HepG2 (cell line): ENCODE results near the gene PPOX. TPM values are rescaled to one million over a fixed set of nuclear protein-coding genes. Genes with fewer than 3 reads are reported as not detected.
A peak's percentile ranks its signal among the peaks of the same experiment; 100 is the strongest.

Experiments
- AGO1 ChIP-seq: fragments of 200-400 bp; formaldehyde crosslinking; IDR thresholded peaks from 2 replicates; pipeline ENCODE4 v1.6.1; 2017; ENCODE audit warnings: mild to moderate bottlenecking, low read depth, low read length, moderate library complexity; ENCODE audit not compliant: poor library complexity, severe bottlenecking
- AGO2 ChIP-seq: fragments of 200-400 bp; formaldehyde crosslinking; optimal IDR thresholded peaks from 2 replicates; pipeline ENCODE3; 2017; ENCODE audit warnings: mild to moderate bottlenecking, low read depth, low read length, moderate library complexity
- ARID3A ChIP-seq: IDR thresholded peaks from 2 replicates; pipeline ENCODE4 v1.6.1; 2012; ENCODE audit warnings: low read depth, low read length, improper control_type of control experiment
- BORCS8-MEF2B ChIP-seq: sonication (generic); formaldehyde crosslinking; IDR thresholded peaks from 2 replicates; pipeline ENCODE4 v1.8.0; 2022; ENCODE audit warnings: mild to moderate bottlenecking, missing genetic modification reagents
- FOXK1 ChIP-seq: sonication (generic); formaldehyde crosslinking; IDR thresholded peaks from 2 replicates; pipeline ENCODE4 v1.4.0; 2020; ENCODE audit warnings: low read depth, missing genetic modification reagents, borderline replicate concordance
- GLI4 ChIP-seq: sonication (generic); formaldehyde crosslinking; IDR thresholded peaks from 2 replicates; pipeline ENCODE4 v1.5.1; 2020; ENCODE audit warnings: missing genetic modification reagents, mild to moderate bottlenecking, moderate library complexity, borderline replicate concordance
- GTF2F1 ChIP-seq: fragments of 150-350 bp; IDR thresholded peaks from 2 replicates; pipeline ENCODE4 v1.6.1; 2014; ENCODE audit warnings: low read length
- KDM6A ChIP-seq: IDR thresholded peaks from 2 replicates; pipeline ENCODE4 v1.6.1; 2016; ENCODE audit warnings: low read depth
- RBFOX2 ChIP-seq: fragments of 200-400 bp; formaldehyde crosslinking; IDR thresholded peaks from 2 replicates; pipeline ENCODE4 v1.6.1; 2017; ENCODE audit warnings: low read depth, mild to moderate bottlenecking, low read length
- SIX1 ChIP-seq: sonication (generic); formaldehyde crosslinking; IDR thresholded peaks from 2 replicates; pipeline ENCODE4 v1.4.0; 2020; ENCODE audit warnings: missing genetic modification reagents, borderline replicate concordance
- TAF15 ChIP-seq: fragments of 200-400 bp; formaldehyde crosslinking; IDR thresholded peaks from one replicate; pipeline ENCODE4 v1.6.1; 2018; ENCODE audit warnings: mild to moderate bottlenecking, low read depth, low read length; ENCODE audit not compliant: poor library complexity, severe bottlenecking
- THAP7 ChIP-seq: sonication (generic); formaldehyde crosslinking; IDR thresholded peaks from 2 replicates; pipeline ENCODE4 v1.8.1; 2023; ENCODE audit warnings: mild to moderate bottlenecking, missing genetic modification reagents
- U2AF1 ChIP-seq: fragments of 200-400 bp; formaldehyde crosslinking; optimal IDR thresholded peaks from 2 replicates; pipeline ENCODE3; 2017; ENCODE audit warnings: mild to moderate bottlenecking, low read depth, low read length
- ZFP90 ChIP-seq: sonication (generic); formaldehyde crosslinking; IDR thresholded peaks from 2 replicates; pipeline ENCODE4 v1.8.0; 2022; ENCODE audit warnings: missing genetic modification reagents, mild to moderate bottlenecking, inconsistent platforms, borderline replicate concordance
- ZFY ChIP-seq: sonication (generic); formaldehyde crosslinking; IDR thresholded peaks from 2 replicates; pipeline ENCODE4 v1.4.0; 2020; ENCODE audit warnings: missing genetic modification reagents
- ZFYVE20 ChIP-seq: sonication (generic); formaldehyde crosslinking; IDR thresholded peaks from 2 replicates; pipeline ENCODE4 v1.8.0; 2023; ENCODE audit warnings: low read depth, mild to moderate bottlenecking, moderate library complexity, missing genetic modification reagents, borderline replicate concordance
- ZNF292 ChIP-seq: sonication (generic); formaldehyde crosslinking; IDR thresholded peaks from 2 replicates; pipeline ENCODE4 v1.8.1; 2022; ENCODE audit warnings: mild to moderate bottlenecking, low read depth, missing genetic modification reagents, borderline replicate concordance
- ZNF317 ChIP-seq: sonication (generic); formaldehyde crosslinking; IDR thresholded peaks from 2 replicates; pipeline ENCODE4 v1.5.0; 2020; ENCODE audit warnings: mild to moderate bottlenecking, missing genetic modification reagents
- ZNF414 ChIP-seq: sonication (generic); formaldehyde crosslinking; IDR thresholded peaks from 2 replicates; pipeline ENCODE4 v1.5.0; 2020; ENCODE audit warnings: missing genetic modification reagents
- ZNF572 ChIP-seq: sonication (generic); formaldehyde crosslinking; IDR thresholded peaks from 2 replicates; pipeline ENCODE4 v1.5.1; 2020; ENCODE audit warnings: mild to moderate bottlenecking, missing genetic modification reagents
- ZNF75D ChIP-seq: sonication (generic); formaldehyde crosslinking; IDR thresholded peaks from 2 replicates; pipeline ENCODE4 v1.8.1; 2023; ENCODE audit warnings: missing genetic modification reagents, mild to moderate bottlenecking, borderline replicate concordance
- ZNF788 ChIP-seq: sonication (generic); formaldehyde crosslinking; IDR thresholded peaks from 2 replicates; pipeline ENCODE4 v1.5.0; 2020; ENCODE audit warnings: mild to moderate bottlenecking, missing genetic modification reagents, borderline replicate concordance
- ZNF891 ChIP-seq: sonication (generic); formaldehyde crosslinking; IDR thresholded peaks from 2 replicates; pipeline ENCODE4 v1.5.0; 2020; ENCODE audit warnings: mild to moderate bottlenecking, missing genetic modification reagents
- polyA plus RNA-seq, 8 experiments: library from polyadenylated mRNA; depleted of rRNA in 3 of 8; stranded (reverse) in 7 of 8; unstranded in 1 of 8; fragments of >200 nt; fragmentation: Illumina TruSeq in 4 of 8; extraction: Trizol in 4 of 8; gene quantifications; 2 replicates each; pipeline versions ENCODE4 v1.2.1 to v1.2.3, GENCODE V29; 2011 to 2016; ENCODE audit warnings: low read depth in 4 of 8, missing spikeins in 1 of 8, mixed read lengths in 1 of 8; ENCODE audit not compliant: insufficient read depth in 1 of 8
- total RNA-seq, 5 experiments: library from RNA; depleted of rRNA; stranded (reverse); fragments of >200 nt; fragmentation: Illumina TruSeq; extraction: Trizol; gene quantifications; 2 replicates each; pipeline ENCODE4 v1.2.3, GENCODE V29; 2016; ENCODE audit warnings: low read depth in 1 of 5

The PPOX gene
- total and polyA plus RNA-seq, 2 of the 13 experiments (the other 11 are each of a cell fraction or from before 2014, with no cell fraction given), result 15.5 to 27.7 TPM

- TF ChIP-seq BORCS8-MEF2B (CRISPR knock-in tag) (no peak), THAP7 (CRISPR knock-in tag) (peak; percentile 31; the same call in 1 of the 2 replicates), ZNF572 (CRISPR knock-in tag) (0 out of 2 replicates have a peak, but pooled peaks have one; percentile 14), SIX1 (peak; percentile 83), GLI4 (CRISPR knock-in tag) (no peak), KDM6A (CRISPR knock-in tag) (no peak), ZFP90 (CRISPR knock-in tag) (no peak), ARID3A (no peak), ZNF292 (CRISPR knock-in tag) (peak; percentile 83), AGO2 (peak; percentile 78), ZNF788 (CRISPR knock-in tag) (peak; percentile 19; the same call in 1 of the 2 replicates), RBFOX2 (peak; percentile 51; the same call in 1 of the 2 replicates), ZNF891 (peak; percentile 50; the same call in 1 of the 2 replicates), U2AF1 (no peak), ZFYVE20 (no peak), GTF2F1 (no peak), ZNF317 (CRISPR knock-in tag) (no peak), AGO1 (peak; percentile 57), ZNF75D (CRISPR knock-in tag) (no peak), ZFY (CRISPR knock-in tag) (peak; percentile 34; the same call in 1 of the 2 replicates), FOXK1 (CRISPR knock-in tag) (0 out of 2 replicates have a peak, but pooled peaks have one; percentile 9), TAF15 (peak; percentile 50), ZNF414 (CRISPR knock-in tag) (0 out of 2 replicates have a peak, but pooled peaks have one; percentile 41)
These were observed 32.1 kb downstream of the PPOX start (continued) for GRCh38 chr1:161198194-161198896.
